ENCODE data around the gene LRIT2.

The LRIT2 gene

GRCh38 chr10:84194424-84195043 is 30.8 kb downstream of the LRIT2 start, which contains the start of gene CDHR1:
Gene CDHR1 (plus strand): TSS chr10:84194537. CDS start chr10:84194761, 224 bp downstream.
- no peak within 1 kb of the TSS for H3K4ac ChIP-seq (ENCODE audit: low read depth in 1 of 2, low read length in 2 of 2)
- H3K79me1 ChIP-seq (replicated peaks; ENCODE audit: low read length, poor library complexity, severe bottlenecking), result no peaks in the 10 kb centered on the region
- H3K9ac ChIP-seq (ENCODE audit: low read length), result no peak within 1 kb of the TSS
- H3K18ac ChIP-seq (ENCODE audit: low read depth in 1 of 2, low read length in 2 of 2), result no peak within 1 kb of the TSS
- H2BK15ac ChIP-seq (ENCODE audit: low read depth, poor library complexity, severe bottlenecking), result peak within 1 kb of the TSS; percentile 33
- H3K4me1 ChIP-seq (ENCODE audit: control insufficient read depth, insufficient read depth, low read depth, low read length), result peaks cover 21% of the 10 kb centered on the region
- peak within 1 kb of the TSS in 1 of 2 experiments; percentile 26 for H3K14ac ChIP-seq (ENCODE audit: low read length in 2 of 2)
- peak within 1 kb of the TSS; percentile 18 for H4K91ac ChIP-seq (ENCODE audit: low read length)
- H3K27ac ChIP-seq (ENCODE audit: low read length, poor library complexity, severe bottlenecking), result no peak within 1 kb of the TSS
- H4K8ac ChIP-seq (ENCODE audit: low read length), result no peak within 1 kb of the TSS
- H2BK120ac ChIP-seq (ENCODE audit: low read depth, low read length), result no peak within 1 kb of the TSS
- no peak within 1 kb of the TSS for H2AK5ac ChIP-seq (ENCODE audit: low read length, severe bottlenecking)
- peak within 1 kb of the TSS in 1 of 2 experiments; percentile 61 for H3K4me3 ChIP-seq (ENCODE audit: insufficient read depth in 1 of 2, low read depth in 1 of 2, low read length in 2 of 2)
- no peak within 1 kb of the TSS for H2BK12ac ChIP-seq (ENCODE audit: low read length in 2 of 2)
- H2AFZ ChIP-seq (ENCODE audit: low read depth, low read length), result peak within 1 kb of the TSS; percentile 5
- H3K27me3 ChIP-seq (ENCODE audit: control insufficient read depth in 1 of 2, insufficient read depth in 1 of 2, low read length in 2 of 2), result peaks cover 47 to 81% of the 10 kb centered on the region in 2 experiments
- 1% methylated on average over 60 of the region's 61 CpGs for WGBS
- H3K4me2 ChIP-seq (ENCODE audit: low read length, poor library complexity, severe bottlenecking), result peak within 1 kb of the TSS; percentile 99
- no peaks in the 10 kb centered on the region for H3K36me3 ChIP-seq (ENCODE audit: control insufficient read depth in 1 of 2, insufficient read depth in 2 of 2, low read depth in 1 of 2, low read length in 2 of 2)
- DNase-seq, result no peak
- no peak within 1 kb of the TSS for H2BK5ac ChIP-seq (ENCODE audit: low read depth, low read length, poor library complexity, severe bottlenecking)
- peak within 1 kb of the TSS in 1 of 2 experiments; percentile 46 for H3K23ac ChIP-seq (ENCODE audit: low read length in 2 of 2)
- H3K9me3 ChIP-seq (ENCODE audit: control insufficient read depth, low read length), result no peaks in the 10 kb centered on the region

DNA sequence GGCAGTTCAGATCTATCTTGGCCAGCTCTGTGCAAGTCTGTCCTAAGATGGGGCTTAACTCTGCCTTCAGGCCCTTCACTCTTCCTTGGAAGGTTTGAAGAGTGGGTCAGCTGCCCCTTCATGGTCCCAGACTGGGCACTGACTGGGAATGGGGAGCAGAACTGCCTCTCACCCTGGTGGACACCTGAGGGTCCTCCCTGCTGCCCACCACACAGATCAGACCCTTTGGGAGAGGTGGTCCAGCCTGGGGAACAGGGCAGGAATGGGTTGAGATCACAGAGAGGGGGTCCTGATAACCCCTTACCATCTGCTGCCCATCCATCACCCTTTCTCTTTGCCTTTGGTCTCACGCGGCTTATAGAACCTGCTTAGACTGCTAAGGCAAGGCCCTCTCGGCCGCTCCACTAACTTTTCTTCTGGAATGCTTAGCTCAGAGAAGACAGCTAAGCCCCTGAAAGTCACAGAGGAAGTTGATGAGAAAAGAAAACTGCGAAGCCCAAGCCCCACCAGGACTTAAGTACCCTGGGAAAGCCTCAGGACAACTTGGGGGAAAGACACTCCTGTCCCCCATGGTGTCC is 31.4 kb downstream of the LRIT2 start:
- Histone ChIP-seq H3K23ac (ENCODE audit: low read length in 2 of 2) (no peak overlapping the region), H2BK15ac (ENCODE audit: low read depth, poor library complexity, severe bottlenecking) (peak overlapping the region; percentile 33)
- DNase-seq, result peak; percentile 21

GRCh38 chr10:84193327-84193726 is 32.0 kb downstream of the LRIT2 start:
- no peak overlapping the region for H3K18ac ChIP-seq (ENCODE audit: low read depth in 1 of 2, low read length in 2 of 2)
- peaks cover 21% of the 10 kb centered on the region for H3K4me1 ChIP-seq (ENCODE audit: control insufficient read depth, insufficient read depth, low read depth, low read length)
- 90% methylated on average over 1 of the region's 2 CpGs for WGBS
- H4K8ac ChIP-seq (ENCODE audit: low read length), result no peak overlapping the region
- no peak overlapping the region for H3K23ac ChIP-seq (ENCODE audit: low read length in 2 of 2)
- H4K91ac ChIP-seq (ENCODE audit: low read length), result no peak overlapping the region
- H3K27me3 ChIP-seq (ENCODE audit: control insufficient read depth in 1 of 2, insufficient read depth in 1 of 2, low read length in 2 of 2), result peaks cover 52 to 78% of the 10 kb centered on the region in 2 experiments
- no peaks in the 10 kb centered on the region for H3K79me1 ChIP-seq (replicated peaks; ENCODE audit: low read length, poor library complexity, severe bottlenecking)
- H3K9me3 ChIP-seq (ENCODE audit: control insufficient read depth, low read length), result no peaks in the 10 kb centered on the region
- H2BK12ac ChIP-seq (ENCODE audit: low read length in 2 of 2), result no peak overlapping the region
- H3K27ac ChIP-seq (ENCODE audit: low read length, poor library complexity, severe bottlenecking), result no peak overlapping the region
- no peak overlapping the region for H3K4ac ChIP-seq (ENCODE audit: low read depth in 1 of 2, low read length in 2 of 2)
- H2AK5ac ChIP-seq (ENCODE audit: low read length, severe bottlenecking), result no peak overlapping the region
- no peak overlapping the region for H2BK120ac ChIP-seq (ENCODE audit: low read depth, low read length)
- no peak overlapping the region for H2BK15ac ChIP-seq (ENCODE audit: low read depth, poor library complexity, severe bottlenecking)
- H2AFZ ChIP-seq (ENCODE audit: low read depth, low read length), result no peak overlapping the region
- no peak for DNase-seq
- no peak overlapping the region for H3K4me2 ChIP-seq (ENCODE audit: low read length, poor library complexity, severe bottlenecking)
- H2BK5ac ChIP-seq (ENCODE audit: low read depth, low read length, poor library complexity, severe bottlenecking), result no peak overlapping the region
- no peak overlapping the region for H3K4me3 ChIP-seq (ENCODE audit: insufficient read depth in 1 of 2, low read depth in 1 of 2, low read length in 2 of 2)
- no peak overlapping the region for H3K14ac ChIP-seq (ENCODE audit: low read length in 2 of 2)
- H3K36me3 ChIP-seq (ENCODE audit: control insufficient read depth in 1 of 2, insufficient read depth in 2 of 2, low read depth in 1 of 2, low read length in 2 of 2), result no peaks in the 10 kb centered on the region
- H3K9ac ChIP-seq (ENCODE audit: low read length), result no peak overlapping the region

More for the DNA sequence above, 31.4 kb downstream of the LRIT2 start:
- no peak overlapping the region for H3K27ac ChIP-seq (ENCODE audit: low read length, poor library complexity, severe bottlenecking)
- H2BK12ac ChIP-seq (ENCODE audit: low read length in 2 of 2), result no peak overlapping the region
- H3K9ac ChIP-seq (ENCODE audit: low read length), result no peak overlapping the region
- peaks cover 48 to 80% of the 10 kb centered on the region in 2 experiments for H3K27me3 ChIP-seq (ENCODE audit: control insufficient read depth in 1 of 2, insufficient read depth in 1 of 2, low read length in 2 of 2)
- no peak overlapping the region for H3K14ac ChIP-seq (ENCODE audit: low read length in 2 of 2)
- H2BK5ac ChIP-seq (ENCODE audit: low read depth, low read length, poor library complexity, severe bottlenecking), result no peak overlapping the region
- WGBS, result 56% methylated on average over 5 of the region's 5 CpGs
- H2AK5ac ChIP-seq (ENCODE audit: low read length, severe bottlenecking), result no peak overlapping the region
- H3K4ac ChIP-seq (ENCODE audit: low read depth in 1 of 2, low read length in 2 of 2), result no peak overlapping the region
- H4K91ac ChIP-seq (ENCODE audit: low read length), result no peak overlapping the region
- H3K18ac ChIP-seq (ENCODE audit: low read depth in 1 of 2, low read length in 2 of 2), result no peak overlapping the region
- H3K4me3 ChIP-seq (ENCODE audit: insufficient read depth in 1 of 2, low read depth in 1 of 2, low read length in 2 of 2), result peak overlapping the region in 1 of 2 experiments; percentile 61
- H4K8ac ChIP-seq (ENCODE audit: low read length), result no peak overlapping the region
- no peaks in the 10 kb centered on the region for H3K36me3 ChIP-seq (ENCODE audit: control insufficient read depth in 1 of 2, insufficient read depth in 2 of 2, low read depth in 1 of 2, low read length in 2 of 2)
- H3K4me2 ChIP-seq (ENCODE audit: low read length, poor library complexity, severe bottlenecking), result peak overlapping the region; percentile 99
- H3K9me3 ChIP-seq (ENCODE audit: control insufficient read depth, low read length), result no peaks in the 10 kb centered on the region
- no peak overlapping the region for H2AFZ ChIP-seq (ENCODE audit: low read depth, low read length)
- H3K79me1 ChIP-seq (replicated peaks; ENCODE audit: low read length, poor library complexity, severe bottlenecking), result no peaks in the 10 kb centered on the region
- no peak overlapping the region for H2BK120ac ChIP-seq (ENCODE audit: low read depth, low read length)
- peaks cover 21% of the 10 kb centered on the region for H3K4me1 ChIP-seq (ENCODE audit: control insufficient read depth, insufficient read depth, low read depth, low read length)

- WGBS, result 86% methylated on average over 5 of the region's 5 CpGs
- no peak overlapping the region for H3K27ac ChIP-seq (ENCODE audit: low read length, poor library complexity, severe bottlenecking)
- no peak overlapping the region for H3K4ac ChIP-seq (ENCODE audit: low read depth in 1 of 2, low read length in 2 of 2)
- H3K18ac ChIP-seq (ENCODE audit: low read depth in 1 of 2, low read length in 2 of 2), result no peak overlapping the region
- no peak overlapping the region for H2BK15ac ChIP-seq (ENCODE audit: low read depth, poor library complexity, severe bottlenecking)
- H3K14ac ChIP-seq (ENCODE audit: low read length in 2 of 2), result no peak overlapping the region
- peaks cover 46 to 71% of the 10 kb centered on the region in 2 experiments for H3K27me3 ChIP-seq (ENCODE audit: control insufficient read depth in 1 of 2, insufficient read depth in 1 of 2, low read length in 2 of 2)
- no peak for DNase-seq
- no peak overlapping the region for H3K4me3 ChIP-seq (ENCODE audit: insufficient read depth in 1 of 2, low read depth in 1 of 2, low read length in 2 of 2)
- no peak overlapping the region for H3K4me2 ChIP-seq (ENCODE audit: low read length, poor library complexity, severe bottlenecking)
- H3K9me3 ChIP-seq (ENCODE audit: control insufficient read depth, low read length), result no peaks in the 10 kb centered on the region
- no peak overlapping the region for H2AFZ ChIP-seq (ENCODE audit: low read depth, low read length)
- peaks cover 21% of the 10 kb centered on the region for H3K4me1 ChIP-seq (ENCODE audit: control insufficient read depth, insufficient read depth, low read depth, low read length)
- H4K91ac ChIP-seq (ENCODE audit: low read length), result no peak overlapping the region
- no peak overlapping the region for H2BK120ac ChIP-seq (ENCODE audit: low read depth, low read length)
- no peak overlapping the region for H3K9ac ChIP-seq (ENCODE audit: low read length)
- H4K8ac ChIP-seq (ENCODE audit: low read length), result no peak overlapping the region
- H2BK5ac ChIP-seq (ENCODE audit: low read depth, low read length, poor library complexity, severe bottlenecking), result no peak overlapping the region
- no peaks in the 10 kb centered on the region for H3K79me1 ChIP-seq (replicated peaks; ENCODE audit: low read length, poor library complexity, severe bottlenecking)
- H2BK12ac ChIP-seq (ENCODE audit: low read length in 2 of 2), result no peak overlapping the region
- no peak overlapping the region for H2AK5ac ChIP-seq (ENCODE audit: low read length, severe bottlenecking)
- no peaks in the 10 kb centered on the region for H3K36me3 ChIP-seq (ENCODE audit: control insufficient read depth in 1 of 2, insufficient read depth in 2 of 2, low read depth in 1 of 2, low read length in 2 of 2)
- H3K23ac ChIP-seq (ENCODE audit: low read length in 2 of 2), result no peak overlapping the region
Measured at GRCh38 chr10:84191106-84191505, 34.2 kb downstream of the LRIT2 start.

Measured in mesenchymal stem cell (in vitro differentiated cells and primary cell).